GM20431 (cell line): ENCODE data around the gene OR52I1.

Experiments used
- in situ Hi-C: fragments of 300-500 bp; cut with MseI, MboI; formaldehyde crosslinking; loops from one replicate; pipeline ENCODE4 v1.15.0; 2020; ENCODE audit warnings: low sequenced_read_pairs; ENCODE audit not compliant: unreplicated experiment

Gene OR52I1, protein sequence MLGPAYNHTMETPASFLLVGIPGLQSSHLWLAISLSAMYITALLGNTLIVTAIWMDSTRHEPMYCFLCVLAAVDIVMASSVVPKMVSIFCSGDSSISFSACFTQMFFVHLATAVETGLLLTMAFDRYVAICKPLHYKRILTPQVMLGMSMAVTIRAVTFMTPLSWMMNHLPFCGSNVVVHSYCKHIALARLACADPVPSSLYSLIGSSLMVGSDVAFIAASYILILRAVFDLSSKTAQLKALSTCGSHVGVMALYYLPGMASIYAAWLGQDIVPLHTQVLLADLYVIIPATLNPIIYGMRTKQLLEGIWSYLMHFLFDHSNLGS

DNA sequence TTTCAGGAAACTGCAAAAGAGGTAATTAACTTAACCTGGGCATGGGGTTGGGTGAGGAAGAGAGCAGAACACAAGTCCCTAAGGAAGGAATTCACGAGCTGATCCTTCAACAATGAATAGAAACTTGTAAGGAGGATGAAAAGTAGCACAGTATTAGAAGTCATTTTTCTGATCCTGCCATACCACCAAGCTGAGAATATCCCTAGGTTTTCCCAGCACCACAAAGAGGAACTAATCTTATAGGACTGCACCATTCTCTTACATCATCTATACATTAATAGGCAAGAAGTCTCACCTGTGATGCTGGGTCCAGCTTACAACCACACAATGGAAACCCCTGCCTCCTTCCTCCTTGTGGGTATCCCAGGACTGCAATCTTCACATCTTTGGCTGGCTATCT is at the start of gene OR52I1:
OR52I1 (plus strand) TSS at position 301 of the 400 bp plus-strand sequence; CDS start at position 301, 0 bp downstream.
- in situ Hi-C loops, result no loop called here

DNA sequence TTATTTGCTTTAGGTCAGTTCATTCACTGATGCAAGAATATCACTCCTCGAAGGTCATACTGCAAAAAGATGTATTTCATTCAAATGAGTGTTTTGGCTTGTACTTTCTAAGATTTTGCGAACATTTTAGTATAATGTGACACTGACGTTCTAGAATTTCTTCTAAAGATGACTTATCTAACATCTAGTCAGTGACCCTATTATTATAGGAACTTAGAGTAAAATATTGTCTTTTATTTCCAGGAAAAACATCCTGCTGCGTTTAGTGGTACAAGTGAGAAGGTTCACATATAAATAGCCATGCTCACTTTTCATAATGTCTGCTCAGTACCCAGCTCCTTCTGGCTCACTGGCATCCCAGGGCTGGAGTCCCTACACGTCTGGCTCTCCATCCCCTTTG is 48.9 kb upstream of the OR52I1 start, which contains the start of gene OR52M1:
OR52M1 (plus strand) TSS at position 301 of the 400 bp plus-strand sequence; CDS start at position 301, 0 bp downstream.
- in situ Hi-C loops, result no loop called here

DNA sequence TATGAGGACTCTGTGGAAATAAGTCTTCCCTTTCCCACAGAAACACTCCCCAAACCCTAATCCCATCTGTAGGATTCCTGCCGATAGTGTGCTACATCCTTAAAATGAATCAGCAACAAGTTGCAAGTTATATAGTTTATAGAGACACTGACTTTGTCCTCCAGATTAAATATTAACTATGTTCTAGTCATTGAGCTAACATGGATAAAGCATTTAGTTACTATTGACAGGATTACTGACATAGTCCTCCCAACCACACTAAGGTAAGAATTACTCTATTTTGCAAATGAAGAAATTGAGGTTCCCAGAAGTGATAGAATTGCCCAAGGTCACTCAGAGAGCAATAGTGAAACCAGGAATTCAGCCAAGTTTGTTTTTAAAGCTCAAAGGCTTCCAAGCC is 47.0 kb upstream of the OR52I1 start:
- in situ Hi-C loops, result no loop called here

DNA sequence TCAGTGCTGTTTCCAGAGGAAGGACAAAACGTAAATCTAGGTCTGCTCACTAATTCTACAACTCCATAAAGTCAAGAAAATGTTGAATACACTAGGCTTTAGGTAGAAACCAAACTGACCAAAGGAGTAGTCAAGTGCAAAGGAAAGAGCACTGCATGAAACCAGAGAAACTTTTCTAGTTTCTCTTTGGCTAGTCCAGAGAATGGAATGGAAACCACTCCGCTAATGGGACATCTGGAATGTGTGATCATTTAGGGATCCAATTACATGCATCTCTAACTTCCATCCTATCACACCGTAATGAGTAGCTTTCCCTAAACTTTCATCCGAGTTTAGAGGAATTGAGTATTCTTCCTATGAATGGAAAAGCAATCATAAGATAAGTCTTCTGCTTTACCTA is 46.4 kb upstream of the OR52I1 start:
- in situ Hi-C loops, result no loop called here

GRCh38 chr11:4551346-4551979 is 42.4 kb upstream of the OR52I1 start:
- in situ Hi-C loops, result no loop called here

DNA sequence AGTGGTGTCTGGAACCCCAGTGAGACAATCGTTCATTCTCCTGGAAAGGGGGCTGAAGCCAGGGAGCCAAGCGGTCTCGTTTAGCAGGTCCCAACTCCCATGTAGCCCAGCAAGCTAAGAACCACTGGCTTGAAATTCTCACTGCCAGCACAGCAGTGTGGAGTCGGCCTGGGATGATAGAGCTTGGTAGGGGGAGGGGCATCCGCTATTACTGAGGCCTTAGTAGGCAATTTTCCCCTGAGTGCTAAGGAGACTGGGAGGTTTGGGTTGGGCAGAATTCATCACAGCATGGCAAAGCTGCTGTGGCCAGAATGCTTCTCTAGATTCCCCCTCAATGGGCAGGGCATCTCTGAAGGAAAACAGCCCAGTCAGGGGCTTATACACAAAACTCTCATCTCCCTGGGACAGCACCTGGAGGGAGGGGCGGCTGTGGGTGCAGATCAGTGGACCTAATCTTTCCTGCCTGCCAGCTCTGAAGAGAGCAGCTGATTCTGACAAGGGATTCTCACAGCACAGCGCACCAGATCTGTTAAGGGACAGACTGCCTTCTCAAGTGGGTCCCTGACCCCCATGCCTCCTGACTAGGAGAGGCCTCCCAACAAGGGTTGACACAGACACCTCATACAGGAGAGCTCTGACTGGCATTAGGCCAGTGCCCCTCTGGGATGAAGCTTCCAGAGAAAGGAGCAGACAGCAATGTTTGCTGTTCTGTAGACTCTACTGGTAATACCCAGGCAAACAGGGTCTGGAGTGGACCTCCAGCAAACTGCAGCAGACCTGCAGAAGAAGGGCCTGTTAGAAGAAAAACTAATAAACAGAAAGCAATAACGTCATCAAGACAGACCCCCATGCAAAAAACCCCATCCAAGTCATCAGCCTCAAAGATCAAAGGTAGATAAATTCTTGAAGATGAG is 34.1 kb upstream of the OR52I1 start:
- in situ Hi-C loops, result no loop called here

DNA sequence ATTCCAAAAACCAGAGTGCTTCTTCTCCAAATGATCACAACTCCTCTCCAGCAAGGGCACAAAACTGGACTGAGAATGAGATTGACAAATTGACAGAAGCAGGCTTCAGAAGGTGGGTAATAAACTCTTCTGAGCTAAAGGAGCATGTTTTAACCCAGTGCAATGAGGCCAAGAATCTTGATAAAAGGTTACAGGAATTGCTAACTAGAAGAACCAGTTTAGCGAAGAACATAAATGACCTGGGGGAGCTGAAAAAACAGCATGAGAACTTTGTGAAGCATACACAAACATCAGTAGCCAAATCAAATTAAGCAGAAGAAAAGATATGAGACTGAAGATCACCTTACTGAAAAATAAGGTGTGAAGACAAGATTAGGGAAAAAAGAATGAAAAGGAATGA is 33.4 kb upstream of the OR52I1 start:
- in situ Hi-C loops, result no loop called here

DNA sequence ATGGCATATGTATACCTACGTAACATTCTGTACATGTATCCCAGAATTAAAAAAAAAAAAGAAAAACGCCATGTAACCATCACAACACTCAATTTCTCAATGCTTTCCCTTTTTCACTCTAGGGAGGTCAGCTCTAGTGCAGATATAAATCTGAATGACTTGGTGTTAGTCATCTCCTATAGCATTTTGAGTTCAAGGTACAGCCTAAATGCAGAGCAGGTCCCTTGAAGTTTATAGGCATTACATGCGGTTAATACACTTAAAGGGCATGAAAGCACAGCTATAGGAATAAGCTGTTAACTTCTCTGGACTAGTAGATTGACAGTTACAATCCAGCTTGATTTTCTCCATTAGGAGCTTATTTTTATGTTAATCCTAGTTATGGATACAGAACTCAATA is 28.5 kb upstream of the OR52I1 start:
- in situ Hi-C loops, result no loop called here

- in situ Hi-C loops, result no loop called here
These were observed 24.8 kb upstream of the OR52I1 start for GRCh38 chr11:4569075-4569474.

DNA sequence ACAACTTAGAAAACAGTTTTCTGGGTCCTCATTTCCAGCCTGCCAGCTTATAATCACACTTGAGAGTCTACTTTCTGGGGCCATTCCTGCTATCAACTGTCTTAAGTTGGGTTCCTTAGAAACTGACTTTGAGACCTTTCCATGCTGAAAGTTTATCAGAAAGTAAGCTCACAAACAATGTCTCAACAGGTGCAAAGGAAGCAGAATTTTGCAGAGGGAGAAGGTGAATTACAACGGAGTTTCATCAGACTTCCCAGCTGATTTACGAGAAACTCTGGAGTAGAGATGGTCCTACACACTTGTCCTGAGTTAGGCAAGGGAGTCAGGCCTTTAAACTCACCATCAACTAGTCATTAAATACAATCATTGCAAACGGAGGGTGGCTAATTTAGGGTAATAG is 17.0 kb upstream of the OR52I1 start:
- in situ Hi-C loops, result no loop called here

- in situ Hi-C loops, result no loop called here
These were observed 16.1 kb upstream of the OR52I1 start for GRCh38 chr11:4577761-4578160.

DNA sequence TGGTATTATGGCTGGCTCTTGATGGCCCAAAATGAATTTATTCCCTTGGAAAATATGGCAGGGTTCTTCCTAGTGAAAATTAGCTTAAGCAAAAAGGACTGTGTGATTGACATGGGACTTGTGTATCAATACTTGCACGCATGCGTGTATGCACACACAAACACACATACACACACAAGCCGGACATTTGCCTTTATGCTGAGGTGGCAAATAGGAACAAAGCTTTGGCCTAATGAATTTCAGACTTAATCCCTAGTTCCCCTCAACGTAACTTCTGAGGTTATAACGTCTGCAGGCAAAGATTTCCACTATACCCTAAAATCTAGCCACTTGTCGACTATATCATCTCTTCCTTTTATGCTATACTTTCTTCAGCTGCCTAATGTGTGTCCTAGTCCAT is 15.2 kb upstream of the OR52I1 start:
- in situ Hi-C loops, result no loop called here

- in situ Hi-C loops, result no loop called here
These were observed 13.7 kb upstream of the OR52I1 start for GRCh38 chr11:4580124-4580523.

DNA sequence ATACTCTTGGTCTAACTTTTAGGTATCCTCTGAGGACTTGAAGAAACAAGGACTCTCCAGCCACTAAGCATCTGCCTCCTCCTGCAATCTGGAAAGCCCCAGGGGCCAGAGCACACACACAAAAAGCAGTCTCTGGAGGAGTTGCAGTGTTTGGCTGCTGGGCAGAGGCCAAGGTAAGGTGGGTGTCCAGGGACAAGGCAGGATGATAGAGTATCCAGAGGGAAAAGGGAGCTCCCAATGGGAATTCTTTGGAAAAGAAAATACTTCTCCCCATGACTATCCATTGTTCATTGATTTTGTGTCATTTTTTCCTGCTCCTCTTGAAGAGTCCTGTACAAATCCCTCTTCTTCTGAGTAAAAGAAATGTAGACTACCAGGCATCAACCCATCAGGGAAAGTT is 12.4 kb upstream of the OR52I1 start, which contains the start of gene OR52I2:
OR52I2 (plus strand) TSS at position 301 of the 400 bp plus-strand sequence.
- in situ Hi-C loops, result no loop called here

- in situ Hi-C loops, result no loop called here
These were observed 4.8 kb upstream of the OR52I1 start for GRCh38 chr11:4589017-4589416.

- in situ Hi-C loops, result no loop called here
These were observed 11.2 kb downstream of the OR52I1 start for GRCh38 chr11:4605057-4605456.

- in situ Hi-C loops, result no loop called here
These were observed 12.6 kb downstream of the OR52I1 start for GRCh38 chr11:4606231-4607015.

- in situ Hi-C loops, result no loop called here
These were observed 13.3 kb downstream of the OR52I1 start for GRCh38 chr11:4607096-4607495.

- in situ Hi-C loops, result no loop called here
These were observed 14.2 kb downstream of the OR52I1 start, which contains the start of gene TRIM68 for GRCh38 chr11:4607781-4608666. TSS of gene TRIM68 (minus strand) at chr11:4608231. CDS start at chr11:4605504, 2,727 bp downstream.
